ENCODE results near the gene STARD13. TPM values are rescaled to one million over a fixed set of nuclear protein-coding genes. Genes with fewer than 3 reads are reported as not detected.

The STARD13 gene
- total RNA-seq, 1 donor from 2014 or later: 23.6 TPM

DNA sequence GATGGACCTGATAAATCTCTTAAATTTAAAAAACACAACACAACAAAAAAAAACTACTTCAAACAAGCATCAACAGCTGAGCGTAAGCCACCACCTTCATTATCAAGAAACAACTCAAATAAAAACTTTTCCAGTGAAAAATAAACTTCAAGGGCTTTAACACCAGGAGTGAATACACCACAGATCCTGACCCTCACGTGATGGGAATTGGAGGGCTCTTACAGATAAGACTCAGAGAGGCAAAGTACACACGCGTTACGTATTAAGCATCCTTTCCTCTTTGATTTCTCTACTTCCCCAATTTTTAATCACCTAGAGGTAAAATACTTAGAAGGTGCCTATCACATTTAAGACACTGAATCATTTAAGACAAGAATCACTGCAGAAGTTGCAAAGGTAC lies 573 bp upstream of the STARD13 start:
- no peak for DNase-seq (ENCODE audit: low read depth, low spot score)
- Mint-ChIP-seq H3K4me3 (peak overlapping the region; percentile 92), H3K4me1 (peaks cover 48% of the 10 kb centered on the region), H3K9me3 (no peaks in the 10 kb centered on the region), H3K36me3 (ENCODE audit: low read depth) (peaks cover 3% of the 10 kb centered on the region), H3K27me3 (ENCODE audit: low read depth) (no peaks in the 10 kb centered on the region), H3K27ac (ENCODE audit: unreplicated experiment) (no peak overlapping the region)
- no peak for TF ChIP-seq CTCF (conservative IDR thresholded peaks at IDR 0.05)

DNA sequence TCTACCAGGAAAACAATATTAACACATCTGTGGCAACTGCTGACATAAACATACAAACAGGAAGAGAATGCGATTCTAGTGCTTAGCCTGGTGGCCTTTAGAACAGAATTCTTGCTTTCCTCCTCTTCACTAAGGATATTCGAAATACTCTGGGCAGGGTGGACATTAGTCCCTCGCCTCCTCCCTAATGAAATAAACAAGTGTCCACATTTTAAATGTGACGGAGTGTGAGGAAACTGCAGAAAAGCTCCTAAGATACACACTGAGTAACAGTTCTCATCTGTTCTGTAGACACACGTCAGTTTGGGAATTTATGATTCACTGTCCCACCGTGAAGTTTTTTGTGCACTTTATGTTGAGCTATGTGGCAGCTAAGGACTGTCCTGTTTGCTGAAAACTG lies 639 bp downstream of the STARD13 start:
- DNase-seq (ENCODE audit: low read depth, low spot score): no peak
- peaks cover 3% of the 10 kb centered on the region for H3K36me3 Mint-ChIP-seq (ENCODE audit: low read depth)
- TF ChIP-seq CTCF (conservative IDR thresholded peaks at IDR 0.05): no peak
- H3K27me3 Mint-ChIP-seq (ENCODE audit: low read depth): no peaks in the 10 kb centered on the region
- peak overlapping the region; percentile 84 for H3K27ac Mint-ChIP-seq (ENCODE audit: unreplicated experiment)
- H3K9me3 Mint-ChIP-seq: no peaks in the 10 kb centered on the region
- H3K4me3 Mint-ChIP-seq: peak overlapping the region; percentile 92
- H3K4me1 Mint-ChIP-seq: peaks cover 54% of the 10 kb centered on the region

DNA sequence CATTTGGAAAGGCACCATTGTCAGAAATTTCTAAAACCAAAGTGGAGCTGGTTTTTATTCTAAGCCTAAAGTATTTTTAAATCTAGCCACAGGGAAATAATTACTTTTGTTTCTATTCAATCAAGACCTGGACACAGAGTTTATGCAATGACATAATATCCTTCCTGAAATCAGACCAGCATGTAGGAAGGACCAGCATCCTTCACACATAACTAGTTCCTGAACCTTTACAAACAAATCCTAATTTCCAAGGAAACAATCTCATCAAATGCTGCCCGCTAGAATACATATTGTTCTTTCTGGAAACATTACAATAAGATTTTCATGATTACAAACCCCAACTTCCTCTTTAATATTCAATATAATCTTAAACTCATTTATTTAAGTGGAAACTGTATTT lies 1.5 kb downstream of the STARD13 start:
- Mint-ChIP-seq H3K27ac (ENCODE audit: unreplicated experiment) (no peak overlapping the region), H3K36me3 (ENCODE audit: low read depth) (peaks cover 3% of the 10 kb centered on the region), H3K4me3 (peak overlapping the region; percentile 92), H3K9me3 (no peaks in the 10 kb centered on the region), H3K4me1 (peaks cover 58% of the 10 kb centered on the region), H3K27me3 (ENCODE audit: low read depth) (no peaks in the 10 kb centered on the region)
- DNase-seq (ENCODE audit: low read depth, low spot score): no peak
- TF ChIP-seq CTCF (conservative IDR thresholded peaks at IDR 0.05): no peak

DNA sequence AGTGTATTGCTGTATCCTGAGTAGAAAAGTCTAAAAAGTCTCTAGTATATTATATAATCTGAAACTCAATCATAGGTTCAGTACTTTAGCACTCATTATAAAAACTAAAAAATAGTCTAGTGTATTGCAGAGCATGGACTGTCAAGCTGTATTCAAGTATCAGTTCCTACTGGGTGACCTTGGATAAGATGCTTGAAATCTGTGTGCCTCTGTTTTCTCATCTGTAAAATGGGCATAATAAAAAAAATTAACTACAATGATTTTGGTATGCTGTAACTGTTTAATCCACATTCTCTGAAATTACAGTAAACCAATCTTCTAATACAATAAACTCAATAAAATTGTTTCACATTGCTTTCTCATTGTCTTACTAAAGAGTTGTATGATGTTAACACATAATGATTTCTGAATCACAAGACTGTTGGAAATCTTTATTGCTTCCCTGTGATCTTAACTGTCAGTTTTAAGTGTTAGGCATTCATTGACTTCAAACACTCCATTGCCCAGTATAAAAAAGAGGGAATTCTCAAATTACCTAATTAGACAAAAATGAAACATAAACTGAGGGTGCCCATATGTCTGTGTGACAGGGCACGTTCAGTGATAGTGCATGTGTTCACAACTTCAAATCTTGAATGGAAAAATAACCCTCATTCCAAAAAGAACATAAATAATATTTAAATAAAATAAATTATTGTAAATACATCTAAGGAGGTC lies 2.2 kb downstream of the STARD13 start:
- no peak overlapping the region for H3K27ac Mint-ChIP-seq (ENCODE audit: unreplicated experiment)
- DNase-seq (ENCODE audit: low read depth, low spot score): no peak
- no peaks in the 10 kb centered on the region for H3K9me3 Mint-ChIP-seq
- H3K4me1 Mint-ChIP-seq: peaks cover 59% of the 10 kb centered on the region
- peak overlapping the region; percentile 66 for H3K4me3 Mint-ChIP-seq
- TF ChIP-seq CTCF (conservative IDR thresholded peaks at IDR 0.05): no peak
- no peaks in the 10 kb centered on the region for H3K27me3 Mint-ChIP-seq (ENCODE audit: low read depth)
- H3K36me3 Mint-ChIP-seq (ENCODE audit: low read depth): peaks cover 3% of the 10 kb centered on the region

DNA sequence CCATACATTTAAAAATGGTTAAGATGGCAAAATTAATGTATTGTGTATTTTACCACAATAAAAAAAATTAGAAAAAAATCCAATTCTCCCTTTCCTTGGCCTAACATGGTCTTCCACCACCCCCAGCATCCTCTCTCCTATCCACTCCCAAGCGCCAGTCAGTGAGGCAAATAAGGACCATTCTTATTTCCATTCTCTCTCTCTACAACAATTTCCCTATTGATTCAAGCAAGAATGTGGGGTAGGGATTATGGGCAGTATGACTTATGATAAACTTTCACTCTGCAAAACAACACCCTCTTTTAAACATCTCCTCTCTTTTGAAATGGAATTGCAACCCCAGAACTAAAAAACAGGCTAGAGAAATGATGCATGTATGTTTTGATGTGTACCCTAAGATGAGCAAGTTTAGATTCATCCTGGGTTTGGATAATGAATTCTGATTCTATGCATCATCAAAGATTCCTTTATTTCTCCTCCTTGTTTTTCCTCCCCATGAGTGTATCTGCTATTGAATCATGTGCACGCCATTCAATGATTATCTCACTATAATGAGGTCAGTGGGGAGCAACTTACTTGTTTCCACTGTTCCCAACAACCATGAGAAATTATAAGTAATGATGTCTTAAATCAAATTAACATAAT lies 3.5 kb downstream of the STARD13 start:
- no peak for DNase-seq (ENCODE audit: low read depth, low spot score)
- H3K36me3 Mint-ChIP-seq (ENCODE audit: low read depth): peaks cover 13% of the 10 kb centered on the region
- peak overlapping the region; percentile 66 for H3K4me3 Mint-ChIP-seq
- peaks cover 53% of the 10 kb centered on the region for H3K4me1 Mint-ChIP-seq
- TF ChIP-seq CTCF (conservative IDR thresholded peaks at IDR 0.05): no peak
- H3K27me3 Mint-ChIP-seq (ENCODE audit: low read depth): no peaks in the 10 kb centered on the region
- H3K9me3 Mint-ChIP-seq: peaks cover 1% of the 10 kb centered on the region
- no peak overlapping the region for H3K27ac Mint-ChIP-seq (ENCODE audit: unreplicated experiment)
